ENCODE measurements around the gene BCAN. TPM values are rescaled to one million over a fixed set of nuclear protein-coding genes. Genes with fewer than 3 reads are reported as not detected.

The BCAN gene
- total RNA-seq, 6 experiments from 2014 or later = not detected

GRCh38 chr1:156643049-156643777 lies 1.3 kb downstream of the BCAN start:
- peaks cover 74% of the 10 kb centered on the region for H3K27me3 Mint-ChIP-seq (ENCODE audit: insufficient read depth)
- no peaks in the 10 kb centered on the region for H3K9me3 Mint-ChIP-seq
- H3K27ac Mint-ChIP-seq = no peak overlapping the region
- H3K4me1 Mint-ChIP-seq (ENCODE audit: low read depth) = peaks cover 7% of the 10 kb centered on the region; the same call in 1 of the 2 replicates
- H3K36me3 Mint-ChIP-seq (ENCODE audit: low read depth) = no peaks in the 10 kb centered on the region
- no peak for TF ChIP-seq CTCF (IDR thresholded peaks at IDR 0.05)
- no peak for DNase-seq
- no peak overlapping the region for H3K4me3 Mint-ChIP-seq

GRCh38 chr1:156643778-156644092 lies 1.8 kb downstream of the BCAN start:
- no peaks in the 10 kb centered on the region for H3K9me3 Mint-ChIP-seq

GRCh38 chr1:156644146-156644545 lies 2.2 kb downstream of the BCAN start:
- no peak for TF ChIP-seq CTCF (IDR thresholded peaks at IDR 0.05)
- Mint-ChIP-seq H3K27ac (no peak overlapping the region), H3K36me3 (ENCODE audit: low read depth) (no peaks in the 10 kb centered on the region), H3K4me1 (ENCODE audit: low read depth) (peaks cover 7% of the 10 kb centered on the region; the same call in 1 of the 2 replicates), H3K9me3 (no peaks in the 10 kb centered on the region), H3K4me3 (no peak overlapping the region), H3K27me3 (ENCODE audit: insufficient read depth) (peaks cover 73% of the 10 kb centered on the region)
- no peak for DNase-seq

More at GRCh38 chr1:156643778-156644092, 1.8 kb downstream of the BCAN start:
- DNase-seq = no peak
- no peak for TF ChIP-seq CTCF (IDR thresholded peaks at IDR 0.05)
- H3K4me1 Mint-ChIP-seq (ENCODE audit: low read depth) = peaks cover 7% of the 10 kb centered on the region; the same call in 1 of the 2 replicates
- H3K36me3 Mint-ChIP-seq (ENCODE audit: low read depth) = no peaks in the 10 kb centered on the region
- no peak overlapping the region for H3K27ac Mint-ChIP-seq
- peaks cover 73% of the 10 kb centered on the region for H3K27me3 Mint-ChIP-seq (ENCODE audit: insufficient read depth)
- no peak overlapping the region for H3K4me3 Mint-ChIP-seq

GRCh38 chr1:156644640-156645039 lies 2.7 kb downstream of the BCAN start:
- no peak for TF ChIP-seq CTCF (IDR thresholded peaks at IDR 0.05)
- H3K27me3 Mint-ChIP-seq (ENCODE audit: insufficient read depth) = peaks cover 71% of the 10 kb centered on the region
- DNase-seq = no peak
- no peak overlapping the region for H3K27ac Mint-ChIP-seq
- H3K36me3 Mint-ChIP-seq (ENCODE audit: low read depth) = no peaks in the 10 kb centered on the region
- H3K4me3 Mint-ChIP-seq = no peak overlapping the region
- no peaks in the 10 kb centered on the region for H3K9me3 Mint-ChIP-seq
- peaks cover 5% of the 10 kb centered on the region; the same call in 1 of the 2 replicates for H3K4me1 Mint-ChIP-seq (ENCODE audit: low read depth)

- H3K4me3 Mint-ChIP-seq = no peak overlapping the region
- no peaks in the 10 kb centered on the region for H3K36me3 Mint-ChIP-seq (ENCODE audit: low read depth)
- no peak for TF ChIP-seq CTCF (IDR thresholded peaks at IDR 0.05)
- no peak for DNase-seq
- H3K4me1 Mint-ChIP-seq (ENCODE audit: low read depth) = peaks cover under 1% of the 10 kb centered on the region; the same call in 1 of the 2 replicates
- no peaks in the 10 kb centered on the region for H3K9me3 Mint-ChIP-seq
- peaks cover 68% of the 10 kb centered on the region for H3K27me3 Mint-ChIP-seq (ENCODE audit: insufficient read depth)
- no peak overlapping the region for H3K27ac Mint-ChIP-seq
These were observed 3.1 kb downstream of the BCAN start for GRCh38 chr1:156645056-156645455.
